ENCODE data around the gene HOXD10.

HOXD10 gene

DNA sequence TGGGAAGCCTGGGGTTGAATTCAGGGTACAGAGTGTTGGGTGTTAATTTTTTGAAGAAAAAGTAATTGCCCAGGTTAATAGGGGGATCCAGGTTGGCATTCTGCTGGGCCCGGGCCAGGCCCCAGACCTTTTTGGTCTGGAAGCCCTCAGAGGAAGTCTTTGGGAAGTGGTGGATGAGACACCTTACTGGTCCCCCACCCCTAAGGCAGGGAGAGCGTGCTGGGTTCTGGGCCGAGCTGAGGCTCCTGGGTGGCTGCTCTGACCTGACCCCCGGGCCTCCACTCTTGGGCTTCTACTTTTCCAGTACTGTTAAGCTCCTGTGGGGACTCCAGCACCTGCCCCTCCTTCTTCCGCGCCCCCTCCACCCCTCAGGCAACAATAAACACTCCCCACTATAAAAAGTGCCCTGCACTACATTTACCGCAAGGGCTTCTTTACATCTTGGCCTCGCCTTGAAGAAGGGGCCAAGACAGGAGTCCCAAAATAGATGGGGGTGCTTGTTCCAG is 39.8 kb downstream of the HOXD10 start:
- H3K27ac ChIP-seq = peak overlapping the region in 1 of 21 experiments; percentile 67
- H3K4me3 ChIP-seq = no peak overlapping the region

DNA sequence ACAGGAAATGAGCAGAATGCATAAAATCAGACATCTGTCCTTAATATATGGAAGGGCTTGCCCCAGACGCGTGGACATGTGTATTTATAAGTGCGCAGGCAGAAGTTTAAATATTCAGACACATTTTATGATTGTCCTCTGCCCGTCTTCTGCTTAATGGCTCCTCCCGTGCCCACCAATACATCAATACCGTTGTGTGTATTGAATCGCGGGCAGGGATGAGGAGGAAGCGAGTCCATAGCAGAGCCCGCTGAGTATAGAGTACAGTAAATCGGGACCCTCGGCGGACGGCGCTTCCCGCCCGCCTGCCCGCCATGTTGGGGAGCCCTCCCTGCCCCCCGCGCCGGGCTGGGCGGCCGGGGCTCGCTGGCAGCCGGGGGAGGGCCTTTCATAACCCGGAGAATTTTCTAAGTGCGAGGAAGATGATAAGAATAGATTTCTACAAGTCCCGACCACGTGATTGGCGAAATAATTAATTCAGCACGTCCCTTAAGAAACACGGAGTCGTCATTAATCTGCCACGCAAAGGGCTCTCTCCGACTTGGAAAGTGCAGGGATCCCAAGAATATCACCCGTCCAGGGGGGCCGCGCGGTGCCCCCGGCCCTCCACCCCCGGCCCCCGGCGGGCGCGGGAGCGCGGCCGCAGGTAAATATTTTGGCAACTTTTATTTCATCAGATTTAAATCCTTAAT is 40.4 kb downstream of the HOXD10 start, which contains the start of gene HOXD3:
Gene HOXD3, plus strand, starts transcription at position 501 of the 692 bp plus-strand sequence. CDS start 11,808 bp downstream, outside the sequence.
- Histone ChIP-seq H3K4me3 (peak within 1 kb of the TSS; percentile 14 to 42 (median 30)), H3K27ac (peak within 1 kb of the TSS in 7 of 21 experiments; percentile 5 to 77 (median 18))

DNA sequence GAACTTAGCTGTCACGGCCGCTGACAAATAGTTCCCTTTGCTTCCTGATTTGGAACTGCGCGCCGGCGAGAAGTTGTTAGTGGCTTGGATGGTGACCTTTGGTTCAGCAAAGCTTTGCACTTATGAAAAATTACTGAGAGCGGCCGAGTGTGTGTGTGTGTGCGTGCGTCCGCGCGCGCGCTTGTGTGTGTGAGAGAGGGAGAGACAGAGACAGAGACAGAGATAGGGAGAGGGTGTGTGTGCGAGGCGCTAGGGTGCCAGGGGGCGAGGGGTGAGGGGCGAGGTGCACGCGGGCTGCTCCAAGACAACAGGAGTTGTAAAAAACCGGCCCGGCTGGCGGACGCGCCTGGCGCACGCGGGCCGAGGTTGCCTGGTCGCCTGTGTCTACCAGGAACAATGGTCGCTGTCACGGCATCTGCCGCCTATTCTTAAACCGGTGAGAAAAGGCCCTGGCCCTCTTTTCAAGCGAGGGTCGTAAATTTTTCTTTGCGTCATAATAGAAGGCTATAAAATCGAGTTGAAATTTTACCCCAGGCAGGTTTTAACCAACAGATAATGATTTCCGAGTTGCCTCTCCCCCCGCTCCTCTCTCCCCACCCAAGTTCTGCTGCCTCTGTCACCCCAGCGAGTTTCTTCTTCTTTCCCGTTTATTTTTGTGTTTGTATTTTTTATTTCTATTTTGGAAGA is 41.1 kb downstream of the HOXD10 start:
- Histone ChIP-seq H3K4me3 (peak overlapping the region; percentile 14 to 42 (median 30)), H3K27ac (peak overlapping the region in 7 of 21 experiments; percentile 5 to 77 (median 18))

DNA sequence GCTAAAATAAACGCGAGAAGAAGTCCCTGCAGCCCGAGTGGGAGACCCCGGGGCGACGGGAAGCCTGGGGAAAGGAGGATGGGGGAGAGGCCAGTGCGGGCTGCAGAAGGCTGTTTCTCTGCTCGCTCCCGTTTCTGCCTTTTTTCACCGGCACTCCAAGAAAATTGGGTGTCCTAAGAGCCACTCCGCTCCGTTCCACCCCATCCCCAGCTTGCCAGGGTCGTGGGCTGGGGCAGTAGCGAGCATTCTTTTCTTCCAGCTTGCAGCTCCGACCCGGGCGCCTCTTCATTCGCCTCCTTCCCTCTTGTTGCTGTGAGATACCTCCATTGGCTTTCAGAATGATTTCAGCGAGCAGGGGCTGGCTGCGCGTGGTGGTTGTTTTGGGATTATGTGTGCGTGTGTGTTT is 41.6 kb downstream of the HOXD10 start:
- peak overlapping the region in 4 of 7 experiments; percentile 20 to 42 (median 32) for H3K4me3 ChIP-seq
- peak overlapping the region in 2 of 21 experiments; percentile 67 to 77 for H3K27ac ChIP-seq

DNA sequence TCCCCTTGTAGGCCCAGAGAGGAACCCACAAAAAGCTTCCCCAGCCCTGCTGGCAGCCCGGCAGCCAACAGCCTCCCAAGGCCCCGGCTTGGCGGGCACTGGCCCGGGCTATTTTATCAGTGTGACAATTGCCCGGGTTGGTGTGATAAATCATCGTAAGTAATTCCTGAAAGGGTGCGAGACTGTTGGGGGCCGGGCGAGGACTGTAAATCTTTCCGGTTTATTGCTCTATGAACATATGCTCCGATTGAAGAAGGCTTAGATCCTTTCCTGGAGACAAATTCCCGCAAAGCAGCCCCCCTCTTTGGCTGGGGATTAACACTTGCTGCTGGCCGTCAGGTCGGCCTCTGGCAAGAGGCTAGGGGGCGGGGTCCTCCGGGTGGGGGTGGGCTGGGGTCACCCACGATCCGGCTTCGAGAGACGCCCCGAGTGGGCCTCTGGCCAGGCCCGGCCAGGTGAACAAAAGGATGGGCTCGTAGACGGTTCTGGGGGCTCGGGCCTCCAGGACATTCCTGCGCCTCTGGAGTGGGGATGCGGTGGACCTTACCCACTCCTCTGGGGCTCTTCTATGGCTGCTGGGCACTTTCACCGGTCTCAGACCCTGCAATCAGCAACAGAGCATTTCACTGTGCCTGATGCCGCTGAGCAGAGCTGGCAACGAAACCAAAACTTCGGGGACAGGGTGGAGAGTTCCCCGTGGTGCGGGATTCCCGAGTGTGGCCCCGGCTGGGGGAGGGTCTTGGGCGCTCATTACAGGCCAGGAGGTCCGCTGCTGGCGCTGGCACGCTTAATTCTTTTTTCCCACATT is 42.5 kb downstream of the HOXD10 start:
- peak overlapping the region in 5 of 21 experiments; percentile 13 to 59 (median 41) for H3K27ac ChIP-seq
- H3K4me3 ChIP-seq = peak overlapping the region in 1 of 7 experiments; percentile 8

DNA sequence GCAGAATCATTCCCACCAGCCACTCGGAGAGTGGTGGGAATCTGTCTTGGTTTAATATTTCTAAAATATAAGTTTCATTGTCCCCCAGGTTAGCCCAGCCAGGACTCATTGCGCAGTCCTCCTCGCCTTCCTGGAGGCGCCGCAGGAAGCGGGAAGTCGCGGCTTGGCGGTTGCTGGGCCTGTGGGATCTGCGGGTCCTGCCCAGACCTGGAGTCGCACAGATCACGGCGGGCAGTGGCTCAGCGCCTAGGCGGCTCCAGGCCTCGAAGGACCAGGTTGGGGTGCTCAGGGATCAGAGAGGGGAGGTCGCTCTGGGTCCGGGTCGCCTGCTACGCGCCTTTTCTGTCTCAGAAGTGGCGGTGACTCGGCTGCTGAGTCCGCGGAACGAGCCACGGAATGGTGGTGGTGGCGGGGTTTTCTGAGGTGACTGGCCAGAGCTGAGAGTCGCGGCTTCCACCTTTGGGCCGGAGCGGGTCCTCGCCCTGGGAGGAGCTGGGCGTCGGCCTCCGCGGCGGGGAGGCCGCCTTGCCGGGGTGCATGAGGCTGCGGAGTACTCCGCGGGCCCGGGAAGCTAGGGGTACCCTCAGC is 43.2 kb downstream of the HOXD10 start:
- H3K4me3 ChIP-seq = peak overlapping the region in 1 of 7 experiments; percentile 26
- H3K27ac ChIP-seq = peak overlapping the region in 6 of 21 experiments; percentile 13 to 59 (median 40)

DNA sequence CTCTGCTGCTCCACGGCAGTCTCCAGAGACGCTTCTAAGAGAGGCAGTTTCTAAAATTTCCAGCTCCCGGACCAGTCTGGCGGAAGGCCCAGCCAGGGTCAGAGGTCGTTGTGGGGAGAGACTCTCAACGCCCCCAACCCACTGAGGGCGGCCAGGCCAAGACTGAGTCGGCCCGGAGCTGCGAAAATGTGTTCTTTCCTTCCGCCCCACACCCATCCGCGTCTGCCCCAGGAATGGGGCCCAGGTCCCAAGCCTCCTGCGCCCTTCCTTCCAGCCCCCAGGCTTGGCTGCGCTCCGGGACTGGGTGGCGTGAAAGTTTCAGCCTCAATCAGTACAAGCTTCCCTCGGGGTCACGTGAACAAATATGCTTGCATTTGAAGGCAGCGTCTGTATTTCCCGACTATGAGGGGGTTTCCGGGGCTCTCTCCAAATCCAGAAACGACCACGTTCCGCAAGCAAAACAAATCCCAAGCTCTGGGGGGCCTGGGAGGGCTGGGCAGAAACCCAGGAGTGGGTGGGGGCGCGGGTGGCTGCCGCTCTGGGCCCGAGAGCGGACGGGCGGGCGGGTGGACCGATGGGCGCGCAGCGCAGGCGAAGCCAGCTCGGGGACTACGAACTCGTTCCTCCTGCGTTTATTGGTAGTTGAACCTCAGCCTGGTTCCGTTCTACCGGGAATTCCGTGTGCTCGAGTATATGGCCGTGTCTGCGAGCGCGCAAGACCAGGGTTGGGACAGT is 43.8 kb downstream of the HOXD10 start:
- peak overlapping the region in 5 of 21 experiments; percentile 28 to 59 (median 41) for H3K27ac ChIP-seq
- H3K4me3 ChIP-seq = peak overlapping the region in 2 of 7 experiments; percentile 13 to 26

DNA sequence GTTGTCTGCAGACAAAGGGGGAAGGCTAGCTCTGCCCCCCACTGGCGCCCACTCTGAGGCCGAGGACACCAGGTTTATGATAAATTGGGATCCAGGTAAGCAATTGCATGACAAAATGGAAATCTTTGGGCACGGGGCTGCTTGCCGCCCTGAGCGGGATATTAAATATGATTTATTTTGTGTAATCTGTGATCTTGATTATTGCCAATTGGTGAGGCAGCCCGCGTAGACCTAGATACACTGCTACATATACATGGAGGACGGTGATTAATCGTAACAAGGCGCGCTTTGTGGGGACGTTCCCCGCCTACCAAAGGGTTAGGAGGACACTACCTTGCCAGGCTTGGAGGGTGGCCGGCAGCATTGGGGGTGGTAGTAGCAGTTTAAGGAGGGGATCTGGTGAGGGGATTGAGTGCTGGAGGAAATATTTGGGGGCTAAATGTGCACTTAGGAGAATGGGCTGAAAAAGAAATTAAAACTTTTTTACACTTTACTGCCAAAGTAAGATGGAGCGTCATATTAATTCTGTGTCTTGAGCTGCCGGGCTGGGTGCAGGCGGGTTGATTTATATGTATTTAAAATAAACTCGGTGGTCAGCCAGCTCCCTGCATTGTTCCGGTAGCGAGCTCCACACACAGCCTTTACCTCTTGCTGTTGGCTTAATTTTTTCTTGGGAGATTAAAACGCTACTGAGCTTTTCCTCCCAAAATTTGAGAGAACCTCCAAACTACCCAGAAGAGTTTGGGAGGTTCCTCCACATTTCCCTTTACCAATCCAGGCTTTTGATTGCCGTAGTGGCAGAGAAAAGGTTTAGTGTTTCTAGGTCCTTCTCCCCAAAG is 44.6 kb downstream of the HOXD10 start:
- Histone ChIP-seq H3K27ac (peak overlapping the region in 3 of 21 experiments; percentile 29 to 59 (median 54)), H3K4me3 (peak overlapping the region in 2 of 7 experiments; percentile 13 to 26)

DNA sequence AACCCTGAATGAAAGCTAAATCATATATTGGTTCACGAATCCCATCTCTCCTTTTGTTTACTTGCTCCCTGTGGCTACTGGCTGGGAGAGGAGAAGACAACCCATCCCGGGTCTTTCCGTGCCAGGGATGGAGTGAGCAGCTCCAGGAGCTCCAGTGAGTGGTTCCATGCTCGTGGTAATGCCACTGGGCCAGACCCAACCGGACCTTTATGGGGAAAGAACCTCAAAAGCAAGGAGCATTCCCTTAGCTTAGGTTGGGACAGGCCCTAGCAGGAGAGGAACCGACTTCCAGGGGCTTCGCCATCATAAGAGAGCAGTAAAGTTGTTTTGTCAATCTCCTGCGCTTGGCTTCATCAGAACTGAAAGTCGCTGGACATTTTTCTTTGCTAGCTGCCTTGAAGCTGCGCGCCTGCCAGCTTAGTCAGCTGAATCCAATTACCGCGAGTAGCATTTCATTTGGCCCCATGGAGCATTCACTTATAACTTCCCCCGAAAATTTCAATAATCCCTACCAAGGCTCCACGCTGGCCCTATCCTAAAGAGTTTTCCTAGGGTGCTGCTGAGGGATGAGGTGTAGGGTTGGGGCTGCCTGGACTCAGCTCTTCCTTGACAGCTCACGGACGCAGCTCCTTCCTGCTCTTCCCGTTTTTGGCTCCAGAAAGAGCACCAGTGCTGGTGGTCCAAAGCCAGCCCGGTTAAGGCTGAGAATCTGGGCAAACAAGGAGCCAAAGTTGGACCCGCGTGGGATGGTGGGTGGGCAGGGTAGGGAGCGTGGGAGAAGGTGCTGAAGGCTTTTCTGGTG is 45.4 kb downstream of the HOXD10 start:
- Histone ChIP-seq H3K27ac (peak overlapping the region in 5 of 21 experiments; percentile 3 to 54 (median 29)), H3K4me3 (peak overlapping the region in 2 of 7 experiments; percentile 8 to 17)

DNA sequence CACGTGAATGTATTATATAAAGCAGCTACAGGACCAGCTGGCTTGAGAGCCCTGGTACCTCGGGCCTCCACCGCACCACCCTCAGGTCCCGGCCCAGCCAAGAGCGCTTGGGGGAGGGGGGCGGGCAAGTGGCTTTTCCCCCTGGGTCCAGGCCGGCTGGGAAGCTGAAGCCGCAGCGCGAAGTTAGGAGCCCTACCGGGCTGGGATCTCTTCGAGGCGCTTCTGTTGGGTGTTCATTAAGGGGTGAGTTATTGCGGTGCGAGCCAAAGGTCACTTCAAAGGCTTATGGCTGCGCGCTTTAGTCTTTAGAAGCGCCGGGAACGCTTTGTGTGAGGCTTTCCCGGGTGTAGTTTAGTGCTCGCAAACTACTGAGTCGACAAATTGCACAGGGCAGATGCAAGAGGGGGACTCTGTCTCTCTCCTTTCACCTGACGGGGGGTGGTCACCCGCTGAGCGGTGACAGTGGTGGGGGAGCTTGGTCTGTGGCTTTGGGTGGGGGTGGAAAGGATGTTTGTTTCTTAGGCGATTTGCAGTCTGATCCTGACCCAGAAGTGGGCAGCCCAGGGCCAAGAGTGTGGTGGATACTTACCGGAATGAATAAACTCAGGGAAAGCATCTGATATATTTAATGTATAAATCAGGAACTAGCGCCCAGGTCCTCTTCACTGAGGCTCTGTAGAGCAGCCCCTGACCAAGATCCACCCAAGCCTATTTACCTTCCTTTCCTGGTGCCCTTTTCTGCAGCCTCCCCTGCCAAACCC is 46.5 kb downstream of the HOXD10 start:
- no peak overlapping the region for H3K4me3 ChIP-seq
- no peak overlapping the region for H3K27ac ChIP-seq

DNA sequence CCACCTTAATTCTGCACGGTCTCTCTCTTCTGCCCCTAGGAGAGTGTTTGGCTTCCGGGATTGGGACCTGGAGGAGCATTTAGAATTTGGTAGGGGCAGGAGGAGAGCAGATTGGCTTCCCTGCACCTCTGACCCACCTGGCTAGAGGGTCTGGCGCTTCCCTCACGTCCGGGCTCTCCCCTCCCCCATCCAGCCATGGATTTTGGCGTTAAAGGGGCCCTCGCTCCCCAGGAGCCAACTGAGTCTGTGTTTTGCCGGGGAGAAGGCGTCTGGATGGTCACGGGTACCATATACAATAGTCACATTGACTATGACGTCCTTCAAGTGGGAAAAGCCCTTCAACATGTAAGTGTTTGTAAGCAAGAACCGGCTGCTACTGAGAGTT is 47.1 kb downstream of the HOXD10 start:
- no peak overlapping the region for H3K27ac ChIP-seq
- no peak overlapping the region for H3K4me3 ChIP-seq

DNA sequence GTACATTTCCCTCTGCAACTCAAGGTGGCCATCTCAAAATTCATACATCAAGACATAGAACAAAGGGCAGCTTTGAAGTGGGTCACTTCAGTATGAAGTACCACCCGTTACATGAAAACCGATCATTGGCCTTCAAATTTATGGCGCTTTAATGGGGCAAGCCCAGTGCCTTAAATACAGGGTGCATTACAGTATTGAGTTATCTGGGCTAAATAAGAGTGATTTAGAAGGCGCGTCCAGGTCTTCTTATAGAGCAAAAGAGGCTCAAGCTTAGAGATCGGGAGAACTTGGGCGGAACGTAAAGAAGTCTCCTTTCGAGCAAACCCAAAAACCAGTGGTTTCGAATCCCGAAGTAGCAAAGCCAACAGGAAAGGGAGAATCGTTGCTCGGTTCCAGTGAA is 47.6 kb downstream of the HOXD10 start:
- Histone ChIP-seq H3K4me3 (no peak overlapping the region), H3K27ac (no peak overlapping the region)

DNA sequence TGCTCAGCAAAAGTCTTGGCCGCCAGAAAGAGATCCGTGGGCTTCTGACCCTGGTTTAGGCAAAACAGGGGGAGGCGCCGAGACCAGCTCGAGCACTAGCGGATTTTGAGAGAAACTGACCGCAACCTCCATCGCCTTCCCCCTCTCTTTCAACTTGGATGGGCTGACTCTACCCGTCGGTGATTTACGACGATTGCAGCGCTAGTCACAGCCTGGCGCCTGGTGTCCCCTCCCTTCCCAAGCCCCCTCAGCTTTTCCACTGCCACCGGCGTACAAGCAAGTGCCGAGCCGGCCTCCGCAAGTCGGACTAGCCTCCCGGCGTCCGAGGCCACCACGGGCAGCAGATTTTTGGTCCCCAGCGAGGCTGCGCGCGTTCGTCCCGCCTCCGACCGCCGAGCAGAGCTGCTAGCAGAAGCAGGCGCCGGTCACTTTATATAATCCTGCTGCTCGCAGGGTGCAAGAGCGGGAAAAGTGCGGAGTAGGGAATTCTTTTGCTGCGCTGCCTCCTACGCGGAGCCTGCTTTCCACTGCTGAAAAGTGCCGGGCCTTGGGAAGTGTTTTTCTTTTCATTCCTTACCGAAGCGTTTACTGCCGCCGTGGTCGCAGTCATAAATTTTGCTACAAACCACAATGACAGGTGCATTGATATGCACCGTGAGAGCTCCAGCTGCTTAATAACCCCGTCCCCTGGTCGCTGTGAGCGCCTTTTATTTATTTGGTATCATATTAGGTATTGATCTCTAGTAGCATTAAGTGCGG is 48.2 kb downstream of the HOXD10 start:
- no peak overlapping the region for H3K4me3 ChIP-seq
- no peak overlapping the region for H3K27ac ChIP-seq

DNA sequence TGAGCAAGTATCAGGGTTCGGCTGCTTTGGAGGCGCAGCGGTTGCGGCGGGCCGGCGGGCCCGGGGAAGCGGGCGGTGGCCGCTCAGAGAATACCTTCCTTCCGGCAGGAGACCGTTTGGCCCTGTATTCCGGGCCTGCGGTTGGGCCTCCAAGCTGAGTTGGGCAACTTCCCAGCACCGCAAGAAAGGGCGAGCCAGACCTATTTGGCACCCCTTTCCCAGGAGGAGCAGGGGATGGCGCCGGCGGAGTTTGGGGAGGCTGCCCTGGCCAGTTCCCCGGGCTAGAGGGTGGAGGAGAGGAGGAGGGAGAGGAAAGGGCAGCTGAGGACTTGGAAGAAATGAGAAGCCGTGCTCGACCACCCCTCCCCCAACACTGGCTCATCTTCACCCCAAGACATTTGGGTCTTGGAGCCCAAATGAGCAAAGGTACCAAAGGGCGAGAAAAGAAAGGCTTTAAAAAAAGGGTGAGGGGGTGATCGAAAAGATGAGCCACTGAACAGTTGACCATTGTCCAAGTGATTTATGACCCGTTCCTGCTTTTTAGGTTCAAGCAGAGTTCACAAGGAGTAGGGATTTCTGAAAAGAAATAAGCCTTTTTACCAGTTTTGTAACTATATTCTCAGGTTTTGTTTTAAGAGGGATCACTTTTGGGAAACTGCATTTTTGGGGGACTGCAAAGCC is 48.9 kb downstream of the HOXD10 start:
- no peak overlapping the region for H3K4me3 ChIP-seq

DNA sequence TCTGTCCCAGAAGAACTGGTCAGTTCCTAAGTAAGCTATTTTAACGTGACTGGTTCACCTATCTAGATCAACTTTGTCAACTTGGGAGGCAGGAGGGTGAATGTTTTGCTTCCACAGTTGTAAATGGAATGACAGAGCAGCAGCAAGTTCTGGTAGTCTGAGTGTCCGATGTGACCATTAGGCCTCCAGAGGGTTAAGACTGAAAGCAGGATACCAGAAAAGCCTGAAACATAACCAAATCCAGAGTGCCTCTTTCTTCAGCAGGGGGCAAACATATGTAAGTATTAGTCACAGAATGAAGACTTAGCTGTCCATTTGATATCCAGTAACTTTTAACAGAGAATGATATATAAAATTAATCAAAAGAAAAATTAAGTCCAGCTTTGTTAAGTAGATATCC is 49.7 kb downstream of the HOXD10 start:
- no peak overlapping the region for H3K27ac ChIP-seq

More for the DNA sequence above, 48.9 kb downstream of the HOXD10 start:
- no peak overlapping the region for H3K27ac ChIP-seq

More for the DNA sequence above, 49.7 kb downstream of the HOXD10 start:
- no peak overlapping the region for H3K4me3 ChIP-seq

Data from skin epidermis (tissue), 12 donors.